Ramos (cell line): ENCODE data around the gene CSNK1E.

Source experiments
- in situ Hi-C: fragments of 300-500 bp; cut with MboI; formaldehyde crosslinking; loops from one replicate; pipeline ENCODE4 v1.14.3; 2022; ENCODE audit warnings: low sequenced_read_pairs; ENCODE audit not compliant: unreplicated experiment

The CSNK1E gene

DNA sequence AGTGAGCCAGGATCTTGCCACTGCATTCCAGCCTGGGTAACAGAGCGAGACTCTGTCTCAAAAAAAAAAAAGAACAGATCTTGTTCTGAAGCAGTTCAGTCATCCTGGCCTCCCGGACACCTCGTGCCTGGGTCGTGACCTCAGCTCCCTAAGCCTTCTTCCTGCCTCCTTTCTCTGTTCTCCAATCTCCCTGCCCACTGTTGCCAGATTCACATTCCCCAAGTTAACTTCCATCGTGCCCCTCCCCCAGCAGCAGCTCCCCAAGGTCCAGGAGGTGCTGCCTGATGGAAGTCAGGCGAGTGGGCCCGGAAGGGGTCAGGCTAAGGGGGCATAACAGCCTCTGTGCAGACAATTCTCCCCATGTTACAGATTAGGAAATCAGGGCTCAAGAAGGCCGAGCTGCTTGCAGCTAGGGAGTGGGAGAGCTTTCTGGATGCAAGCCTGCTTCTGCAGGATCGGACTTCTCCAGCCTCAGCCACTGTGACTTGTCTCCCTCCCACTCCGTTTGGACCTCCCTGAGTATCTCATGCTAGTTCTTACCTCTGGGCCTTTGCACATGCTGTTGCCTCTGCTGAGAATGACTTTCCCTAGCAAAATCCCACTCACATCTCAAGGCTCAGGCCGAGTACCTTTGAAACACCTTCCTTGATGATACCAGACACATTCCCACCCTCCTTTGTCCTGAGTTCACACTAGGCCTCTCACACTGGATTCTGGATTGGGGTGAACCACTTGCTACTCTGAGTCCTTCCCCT is 30.1 kb downstream of the CSNK1E start:
- in situ Hi-C loops, result no loop called here

GRCh38 chr22:38285018-38285417 is 32.2 kb downstream of the CSNK1E start:
- in situ Hi-C loops, result no loop called here

GRCh38 chr22:38284042-38284402 is 33.2 kb downstream of the CSNK1E start:
- in situ Hi-C loops, result no loop called here

DNA sequence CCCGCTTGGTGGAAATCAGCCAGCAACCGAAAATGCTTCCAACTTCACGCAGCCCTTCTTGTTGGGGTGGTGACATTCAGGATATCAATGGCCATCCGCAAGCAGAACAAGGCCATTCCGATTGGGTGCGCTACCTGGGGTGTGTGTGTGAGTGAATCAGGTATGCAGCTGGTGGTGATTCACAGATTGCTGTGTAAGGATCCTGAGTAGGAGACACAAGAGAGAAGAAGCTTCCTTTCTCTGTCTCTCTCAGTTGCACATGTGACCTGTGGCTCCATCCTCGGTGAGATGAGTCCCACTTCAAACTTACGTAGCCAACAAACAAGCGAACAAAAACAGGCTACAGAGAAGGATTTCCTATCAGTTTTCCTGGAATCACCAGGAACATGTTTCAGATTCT is 34.8 kb downstream of the CSNK1E start:
- in situ Hi-C loops, result no loop called here

DNA sequence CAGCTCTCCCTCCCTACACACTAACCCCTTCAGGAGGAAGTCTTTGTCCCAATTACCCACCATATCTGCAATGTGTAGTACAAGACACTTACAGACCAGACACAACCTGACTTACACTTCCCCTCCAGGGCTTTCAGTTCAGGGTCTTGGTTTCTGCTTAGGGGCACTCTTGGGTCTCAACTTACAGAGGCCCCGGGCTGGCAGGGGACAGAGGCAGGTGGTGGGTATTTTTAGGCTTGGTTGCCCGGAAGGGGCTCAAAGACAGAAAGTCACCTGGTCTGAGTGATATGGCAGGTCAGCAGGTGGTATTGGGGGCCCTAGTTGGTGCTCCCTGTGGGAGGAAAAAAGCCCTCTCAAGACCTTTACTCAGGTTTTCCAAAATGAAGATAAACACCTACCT is 41.1 kb downstream of the CSNK1E start:
- in situ Hi-C loops, result no loop called here

- in situ Hi-C loops, result no loop called here
These were observed 44.0 kb downstream of the CSNK1E start for GRCh38 chr22:38273135-38273826.

DNA sequence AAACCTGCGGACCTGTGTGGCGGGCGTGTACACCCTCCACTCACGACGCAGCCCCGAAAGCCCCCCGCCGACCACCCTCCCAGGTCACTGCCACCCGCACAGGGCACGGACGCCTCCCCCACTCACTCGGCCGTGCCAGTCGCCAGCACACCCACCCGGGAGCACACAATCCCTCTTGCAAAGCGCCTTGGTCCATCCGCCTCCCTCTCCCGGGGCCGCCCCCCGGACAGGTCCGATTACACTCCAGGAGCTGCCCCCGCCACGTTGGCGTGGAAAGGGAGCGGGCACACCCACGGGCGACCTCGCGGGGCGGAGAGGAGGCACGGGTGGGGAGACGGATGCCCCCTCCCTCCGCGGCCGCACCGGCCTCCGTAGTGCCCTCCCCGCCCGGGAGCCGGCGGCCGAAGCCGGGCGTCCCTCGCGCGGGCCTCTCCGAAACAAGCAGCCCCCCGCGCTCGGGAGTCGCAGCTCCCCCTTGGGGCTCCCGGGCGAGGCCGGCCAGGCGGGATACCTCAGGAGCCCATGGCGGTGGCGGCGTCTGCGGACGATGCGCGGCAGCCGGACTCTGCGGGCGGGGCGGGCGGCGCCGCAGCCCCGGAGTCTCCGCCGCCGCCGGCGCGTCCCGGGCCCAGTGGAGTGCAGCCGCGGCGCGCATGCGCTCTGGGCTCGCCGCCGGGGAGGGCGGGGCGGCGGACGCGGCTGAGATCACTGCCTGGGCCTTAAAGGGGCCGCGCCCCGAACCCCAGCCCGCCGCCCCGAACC is 44.7 kb downstream of the CSNK1E start, which contains the start of gene TMEM184B:
Gene TMEM184B, minus strand, starts transcription at position 638 of the 762 bp plus-strand sequence. CDS start 25,049 bp downstream, outside the sequence.
- in situ Hi-C loops, result no loop called here

DNA sequence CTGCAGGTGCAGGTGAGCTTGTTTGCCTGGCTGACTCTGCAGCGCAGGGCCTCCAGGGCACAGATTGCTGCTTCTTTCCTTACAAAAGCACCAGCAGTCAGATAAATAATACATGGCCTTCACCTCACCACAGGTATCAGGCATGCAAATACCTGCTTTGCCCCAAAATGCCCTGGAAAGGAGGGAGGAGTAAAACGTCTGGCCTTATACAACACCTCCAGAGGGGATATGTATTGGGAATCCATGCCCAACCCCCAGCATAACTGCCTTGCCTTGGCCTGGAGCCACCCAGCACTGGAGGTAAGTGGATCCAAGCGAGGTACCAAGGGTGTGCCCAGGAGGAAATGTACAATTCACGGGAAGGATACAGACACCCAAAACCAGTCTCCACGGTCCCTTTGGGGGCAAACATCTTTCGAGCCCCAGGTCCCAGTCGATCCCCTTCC is 45.3 kb downstream of the CSNK1E start:
- in situ Hi-C loops, result no loop called here

GRCh38 chr22:38271101-38271500 is 46.1 kb downstream of the CSNK1E start:
- in situ Hi-C loops, result no loop called here

- in situ Hi-C loops, result no loop called here
These were observed 46.9 kb downstream of the CSNK1E start for GRCh38 chr22:38270091-38270992.

- in situ Hi-C loops, result no loop called here
These were observed 47.8 kb downstream of the CSNK1E start for GRCh38 chr22:38269466-38269865.

GRCh38 chr22:38267086-38267485 is 50.1 kb downstream of the CSNK1E start:
- in situ Hi-C loops, result no loop called here

DNA sequence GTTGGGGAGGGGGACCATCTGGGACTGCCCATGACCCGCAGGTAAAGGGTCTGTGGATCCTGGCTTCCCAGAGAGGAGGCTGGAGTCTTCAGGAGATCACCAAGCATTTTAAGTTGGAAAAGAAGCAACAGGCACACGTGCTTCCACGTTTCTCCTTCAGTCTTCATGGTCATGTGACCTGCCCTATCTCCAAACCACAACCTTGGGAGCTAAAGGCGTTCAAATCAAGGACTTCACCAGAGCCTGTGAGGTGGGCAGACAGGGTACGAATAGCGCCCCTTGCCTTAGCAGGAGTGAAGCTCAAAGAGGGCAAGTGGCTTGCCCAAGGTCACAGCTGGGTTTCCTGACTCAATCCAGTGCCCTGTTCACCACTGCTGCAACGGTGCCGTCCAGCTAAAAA is 51.1 kb downstream of the CSNK1E start:
- in situ Hi-C loops, result no loop called here

- in situ Hi-C loops, result no loop called here
These were observed 52.9 kb downstream of the CSNK1E start for GRCh38 chr22:38264322-38264843.

DNA sequence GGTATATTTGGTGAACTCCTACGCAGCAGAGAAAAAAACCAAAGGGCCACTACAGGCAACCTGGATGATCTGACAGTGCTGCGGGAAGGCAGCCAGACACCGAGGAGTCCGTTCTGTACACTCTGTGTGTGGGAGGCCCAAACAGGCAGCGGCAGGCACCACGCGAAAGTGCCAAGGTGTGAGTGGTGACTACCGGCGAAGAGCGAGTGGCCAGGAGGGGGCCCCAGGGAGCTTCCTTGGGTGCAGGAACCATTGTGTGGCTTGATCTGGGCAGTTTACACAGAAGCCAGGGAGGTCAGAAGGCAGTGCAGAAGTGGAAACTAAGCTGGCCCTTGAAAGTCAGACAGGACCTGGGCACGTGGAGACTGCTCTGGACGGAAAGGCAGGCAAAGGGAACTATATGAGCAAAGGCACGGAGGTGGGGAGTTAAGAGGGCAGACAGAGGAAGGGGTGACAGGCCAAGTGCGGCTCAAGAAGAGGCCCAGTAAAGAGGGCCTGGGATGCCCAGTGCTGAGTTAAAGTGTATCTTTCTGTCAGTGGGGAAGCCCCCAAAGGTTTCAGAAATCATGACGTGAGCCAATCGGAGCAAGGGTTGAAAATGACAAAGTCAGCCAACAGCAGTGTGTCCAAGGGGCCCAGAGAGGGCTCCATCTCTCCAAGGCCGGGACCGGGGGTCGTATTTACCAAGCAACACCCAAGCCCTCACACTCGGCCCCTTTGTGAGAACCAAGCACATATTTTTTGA is 55.0 kb downstream of the CSNK1E start:
- in situ Hi-C loops, result no loop called here

DNA sequence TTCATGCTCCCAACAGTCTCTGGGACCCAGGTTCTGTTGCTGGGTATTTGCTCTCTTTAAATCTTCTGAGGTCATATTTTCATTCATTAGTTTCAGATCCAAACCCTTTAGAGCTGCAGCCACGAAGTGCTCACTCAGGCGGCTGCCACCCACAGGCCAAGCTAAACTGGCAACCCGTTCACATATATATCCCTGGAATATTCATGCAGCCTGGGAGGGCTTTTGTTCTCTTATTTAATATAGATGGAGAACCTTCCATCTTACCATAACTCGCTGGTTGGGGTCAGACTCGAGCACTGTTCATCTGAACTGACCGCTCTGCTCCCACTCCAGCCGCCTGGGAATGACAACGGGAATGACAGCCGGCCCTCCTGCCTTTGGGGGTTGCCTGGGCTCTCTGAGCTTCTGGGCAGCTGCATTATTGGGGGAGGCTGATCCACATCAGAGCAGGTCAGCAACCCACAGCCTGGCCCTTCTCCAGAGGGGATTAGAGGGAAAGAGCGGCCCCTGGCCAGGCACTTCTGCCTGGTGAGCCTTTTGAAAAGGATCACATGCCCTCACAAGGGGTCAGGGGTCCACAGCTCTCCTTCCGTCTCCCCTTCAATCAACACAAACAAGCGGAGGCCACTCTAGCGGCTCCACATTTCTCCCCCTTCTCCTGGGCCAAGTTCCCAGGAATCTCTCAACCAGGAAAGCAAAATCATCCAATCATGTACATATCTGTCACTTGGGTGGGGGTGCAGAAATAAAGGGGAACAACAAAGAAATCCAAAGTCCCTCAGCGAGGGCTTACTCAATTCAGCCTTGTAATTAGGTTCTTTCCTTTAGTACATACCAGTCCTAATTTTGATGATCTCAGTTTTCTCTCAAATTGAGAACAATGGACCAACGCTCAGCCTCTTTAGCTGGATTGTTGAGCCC is 56.2 kb downstream of the CSNK1E start:
- in situ Hi-C loops, result no loop called here

GRCh38 chr22:38259370-38259769 is 57.9 kb downstream of the CSNK1E start:
- in situ Hi-C loops, result no loop called here

- in situ Hi-C loops, result no loop called here
These were observed 58.3 kb downstream of the CSNK1E start for GRCh38 chr22:38258895-38259294.
